K562 (cell line): ENCODE results near the gene CTDSP1. TPM values are rescaled to one million over a fixed set of nuclear protein-coding genes. Genes with fewer than 3 reads are reported as not detected.

Source experiments
- ADNP ChIP-seq: fragments of 200-800 bp; sonication (Bioruptor generic); IDR thresholded peaks from 2 replicates; pipeline ENCODE4 v1.6.1; 2016; ENCODE audit warnings: missing genetic modification characterization, missing compliant biosample characterization
- BHLHE40 ChIP-seq: IDR thresholded peaks from 2 replicates; pipeline ENCODE4 v1.6.1; 2011; ENCODE audit warnings: low read length, improper control_type of control experiment
- CEBPB ChIP-seq: fragments of 450-650 bp; IDR thresholded peaks from 2 replicates; pipeline ENCODE4 v1.6.1; 2016; ENCODE audit warnings: missing genetic modification characterization, missing compliant biosample characterization
- CTBP1 ChIP-seq: fragments of 450-650 bp; IDR thresholded peaks from 2 replicates; pipeline ENCODE4 v1.6.1; 2016; ENCODE audit warnings: borderline replicate concordance
- ERF ChIP-seq: fragments of 450-650 bp; formaldehyde crosslinking; IDR thresholded peaks from 2 replicates; pipeline ENCODE4 v1.4.0; 2020; ENCODE audit warnings: mild to moderate bottlenecking, mixed read lengths
- GTF2A2 ChIP-seq: IDR thresholded peaks from 2 replicates; pipeline ENCODE4 v1.6.1; 2016; ENCODE audit warnings: mild to moderate bottlenecking, missing genetic modification characterization, missing compliant biosample characterization
- HES1 ChIP-seq: fragments of 450-650 bp; IDR thresholded peaks from 2 replicates; pipeline ENCODE4 v1.6.1; 2016; ENCODE audit warnings: low read depth, mild to moderate bottlenecking, moderate library complexity
- HIVEP1 ChIP-seq: fragments of 250-450 bp; sonication (Bioruptor Pico); IDR thresholded peaks from 2 replicates; pipeline ENCODE4 v1.4.0; 2020; ENCODE audit warnings: mild to moderate bottlenecking
- LCOR ChIP-seq: sonication (generic); formaldehyde crosslinking; IDR thresholded peaks from 2 replicates; pipeline ENCODE4 v1.8.0; 2022; ENCODE audit warnings: mild to moderate bottlenecking, missing genetic modification reagents
- MNT ChIP-seq, 2 experiments: fragments of 450-650 bp; conservative IDR thresholded peaks; 2 replicates each; pipeline ENCODE4 v1.6.1; 2017; ENCODE audit warnings: mild to moderate bottlenecking in 2 of 2, moderate library complexity in 2 of 2
- NR2F6 ChIP-seq: fragments of 450-650 bp; formaldehyde crosslinking; IDR thresholded peaks from 2 replicates; pipeline ENCODE4 v1.4.0; 2020; ENCODE audit warnings: mild to moderate bottlenecking
- POLR2AphosphoS5 ChIP-seq: IDR thresholded peaks from 2 replicates; pipeline ENCODE4 v1.6.1; 2011; ENCODE audit warnings: mild to moderate bottlenecking, low read depth, low read length, moderate library complexity; ENCODE audit not compliant: control insufficient read depth, insufficient read depth
- PTTG1 ChIP-seq: fragments of 450-650 bp; IDR thresholded peaks from 2 replicates; pipeline ENCODE4 v1.6.1; 2016; ENCODE audit warnings: low read depth, mild to moderate bottlenecking, missing genetic modification characterization, missing compliant biosample characterization
- SETDB1 ChIP-seq: IDR thresholded peaks from one replicate; pipeline ENCODE4 v1.6.1; 2012; ENCODE audit warnings: low read length, control low read depth, inconsistent platforms
- SMAD4 ChIP-seq: fragments of 250-450 bp; sonication (Bioruptor Pico); conservative IDR thresholded peaks from 2 replicates; pipeline ENCODE4 v1.8.0; 2021; ENCODE audit warnings: inconsistent platforms, mild to moderate bottlenecking, moderate library complexity
- SP1 ChIP-seq: sonication (generic); formaldehyde crosslinking; IDR thresholded peaks from 2 replicates; pipeline ENCODE4 v1.8.1; 2022; ENCODE audit warnings: mild to moderate bottlenecking, missing genetic modification reagents
- SRF ChIP-seq, 2 experiments: fragments of 250-450, 450-650 bp in 1 of 2; sonication (Bioruptor Pico) in 1 of 2; sonication (generic) in 1 of 2; formaldehyde crosslinking; IDR thresholded peaks; 2 replicates each; pipeline versions ENCODE4 v1.5.0 to v1.5.1; 2020 to 2022; ENCODE audit warnings: mild to moderate bottlenecking in 1 of 2, missing genetic modification reagents in 1 of 2
- TFAM ChIP-seq: fragments of 250-450 bp; sonication (Bioruptor Pico); conservative IDR thresholded peaks from 2 replicates; pipeline ENCODE4 v1.5.0; 2021; ENCODE audit warnings: mild to moderate bottlenecking, moderate library complexity
- U2AF1 ChIP-seq: fragments of 200-400 bp; formaldehyde crosslinking; optimal IDR thresholded peaks from 2 replicates; pipeline ENCODE3; 2017; ENCODE audit warnings: mild to moderate bottlenecking, low read depth, low read length, moderate library complexity
- ZBTB2 ChIP-seq: fragments of 450-650 bp; IDR thresholded peaks from 2 replicates; pipeline ENCODE4 v1.6.1; 2016; ENCODE audit warnings: antibody characterized with exemption
- ZHX1 ChIP-seq: fragments of 150-350 bp; conservative IDR thresholded peaks from 2 replicates; pipeline ENCODE4 v1.6.1; 2014; ENCODE audit warnings: low read length
- ZNF277 ChIP-seq: fragments of 250-450 bp; sonication (Bioruptor Pico); IDR thresholded peaks from 2 replicates; pipeline ENCODE4 v1.8.0; 2022; ENCODE audit warnings: inconsistent platforms, mild to moderate bottlenecking, moderate library complexity, borderline replicate concordance
- polyA plus RNA-seq, 8 experiments: library from polyadenylated mRNA; depleted of rRNA in 4 of 8; stranded (reverse) in 5 of 8; unstranded in 3 of 8; fragments of >200 nt; fragmentation: Nextera tagmentation in 2 of 8; fragmentation: Illumina TruSeq in 1 of 8; extraction: Ambion mirVana in 2 of 8; extraction: Trizol in 1 of 8; gene quantifications; 2 replicates each; pipeline versions ENCODE4 v1.2.1 to v1.2.3, GENCODE V29; 2011 to 2014; ENCODE audit warnings: inconsistent platforms in 1 of 8, missing spikeins in 1 of 8
- total RNA-seq, 7 experiments: library from RNA; depleted of rRNA in 6 of 7; stranded (reverse); fragments of >200 nt in 6 of 7; fragmentation: Illumina TruSeq in 2 of 7; extraction: Trizol in 2 of 7; gene quantifications; 2 replicates each; pipeline versions ENCODE4 v1.2.1 to v1.2.3, GENCODE V29; 2011 to 2021; ENCODE audit warnings: low replicate concordance in 1 of 7

CTDSP1 gene
- total and polyA plus RNA-seq, 9 of the 15 experiments (the other 6 are each of a cell fraction or from before 2014, with no cell fraction given) = 2.4 to 74.8 (median 45.8) TPM

GRCh38 chr2:218393750-218394290 lies 5.8 kb upstream of the CTDSP1 start (continued):
- TF ChIP-seq CTBP1 = peak; percentile 55; the same call in 1 of the 2 replicates
- no peak for TF ChIP-seq ZBTB2
- no peak for TF ChIP-seq HES1
- no peak for TF ChIP-seq BHLHE40
- no peak for TF ChIP-seq TFAM (CRISPR knock-in tag)
- TF ChIP-seq U2AF1 = no peak
- no peak for TF ChIP-seq PTTG1
- TF ChIP-seq NR2F6 (CRISPR knock-in tag) = no peak
- TF ChIP-seq ERF = no peak
- TF ChIP-seq POLR2AphosphoS5 = peak; percentile 40; the same call in 1 of the 2 replicates
- TF ChIP-seq SETDB1 = no peak
- peak; percentile 93 for TF ChIP-seq CEBPB (tag)
- TF ChIP-seq GTF2A2 (tag) = no peak
- no peak for TF ChIP-seq LCOR (CRISPR knock-in tag)
- peak; percentile 65 for TF ChIP-seq ADNP (tag)
- peak; percentile 43; the same call in 1 of the 2 replicates for TF ChIP-seq SMAD4
- no peak for TF ChIP-seq ZHX1
- no peak for TF ChIP-seq SP1 (CRISPR knock-in tag)
- no peak for TF ChIP-seq MNT (conservative IDR thresholded peaks at IDR 0.05)
- TF ChIP-seq ZNF277 (CRISPR knock-in tag) = no peak
- TF ChIP-seq HIVEP1 = no peak
- 0 out of 4 replicates have a peak, but pooled peaks of 1 of the 2 experiments have one; percentile 31 for TF ChIP-seq SRF (CRISPR knock-in tag; IDR thresholded peaks at IDR 0.05)
